ENCODE measurements around the gene TRIO. TPM values are rescaled to one million over a fixed set of nuclear protein-coding genes. Genes with fewer than 3 reads are reported as not detected.
A peak's percentile ranks its signal among the peaks of the same experiment; 100 is the strongest.

TRIO gene
- polyA plus RNA-seq, 1 of the 3 experiments (the other 2 are of a cell fraction) = 229 TPM

GRCh38 chr5:14190194-14191164, 47.3 kb downstream of the TRIO start (continued):
- TF ChIP-seq USF1 (IDR thresholded peaks at IDR 0.05; ENCODE audit: borderline replicate concordance, low read depth) (no peak), CTCF (IDR thresholded peaks at IDR 0.05) (no peak), IRF3 (IDR thresholded peaks at IDR 0.05; ENCODE audit: low read depth, low read length) (no peak), ZBTB33 (IDR thresholded peaks at IDR 0.05; ENCODE audit: borderline replicate concordance, low read depth) (peak; percentile 69)

- H3K9me2 ChIP-seq = no peaks in the 10 kb centered on the region
- peak overlapping the region; percentile 47; the same call in 1 of the 2 replicates for H3K9ac ChIP-seq
- H3K79me2 ChIP-seq (ENCODE audit: insufficient read depth) = peaks cover 95% of the 10 kb centered on the region
- 73% methylated on average over 3 of the region's 3 CpGs for WGBS (ENCODE audit: low lambda C conversion rate)
- POLR2A ChIA-PET = no interaction called here
- H3K4me3 ChIP-seq (ENCODE audit: low read depth in 2 of 2, low read length in 1 of 2) = peak overlapping the region in 1 of 2 experiments; percentile 37; a peak in 1 of 4 replicates
- H3K4me1 ChIP-seq (ENCODE audit: control insufficient read depth in 1 of 2, insufficient read depth in 2 of 2, low read depth in 1 of 2, low read length in 1 of 2) = peaks cover 49 to 65% of the 10 kb centered on the region in 2 experiments
- peaks cover 36% of the 10 kb centered on the region for H4K20me1 ChIP-seq (ENCODE audit: insufficient read depth)
- CTCF ChIA-PET = no interaction called here
- no peaks in the 10 kb centered on the region for H3K27me3 ChIP-seq (ENCODE audit: insufficient read depth)
- peak overlapping the region; percentile 66 to 94; a peak in 3 of 4 replicates for H3K27ac ChIP-seq (ENCODE audit: low read depth in 2 of 2, low read length in 1 of 2)
- H2AFZ ChIP-seq (ENCODE audit: low read depth) = no peak overlapping the region
- no peaks in the 10 kb centered on the region for H3K9me3 ChIP-seq
- peak overlapping the region; percentile 73 for H3K4me2 ChIP-seq
- DNase-seq = no peak
- TF ChIP-seq PBX3 (IDR thresholded peaks at IDR 0.05) = no peak
- no peak for TF ChIP-seq IRF3 (IDR thresholded peaks at IDR 0.05; ENCODE audit: low read depth, low read length)
- no peak for TF ChIP-seq RCOR1 (IDR thresholded peaks at IDR 0.05; ENCODE audit: low read length)
- no peak for TF ChIP-seq ELF1 (IDR thresholded peaks at IDR 0.05)
- TF ChIP-seq FOXJ3 (CRISPR knock-in tag; IDR thresholded peaks at IDR 0.05) = no peak
- no peak for TF ChIP-seq TCF12 (IDR thresholded peaks at IDR 0.05)
- TF ChIP-seq NRF1 (IDR thresholded peaks at IDR 0.05; ENCODE audit: low read depth, low read length) = no peak
- no peak for TF ChIP-seq SMC3 (IDR thresholded peaks at IDR 0.05; ENCODE audit: low read depth, low read length)
- TF ChIP-seq POLR2AphosphoS5 (IDR thresholded peaks at IDR 0.05; ENCODE audit: low read depth, low read length) = no peak
- no peak for TF ChIP-seq JUND (IDR thresholded peaks at IDR 0.05)
- no peak for TF ChIP-seq GATA2 (CRISPR knock-in tag; IDR thresholded peaks at IDR 0.05)
- no peak for TF ChIP-seq USF2 (IDR thresholded peaks at IDR 0.05; ENCODE audit: borderline replicate concordance, low read depth, low read length)
- no peak for TF ChIP-seq MEF2A (IDR thresholded peaks at IDR 0.05; ENCODE audit: borderline replicate concordance, low read depth)
- no peak for TF ChIP-seq TAF1 (IDR thresholded peaks at IDR 0.05; ENCODE audit: borderline replicate concordance, low read depth, low read length)
- peaks cover 68% of the 10 kb centered on the region for H3F3A ChIP-seq (replicated peaks; ENCODE audit: insufficient read depth)
- H3K36me3 ChIP-seq (replicated peaks in 1 of 2; ENCODE audit: control insufficient read depth in 1 of 2, insufficient read depth in 2 of 2, low read length in 1 of 2) = peaks cover 0 to 10% of the 10 kb centered on the region in 2 experiments
These were observed 48.2 kb downstream of the TRIO start for GRCh38 chr5:14191325-14191724.
